ENCODE measurements around the gene ADCYAP1R1.
A peak's percentile ranks its signal among the peaks of the same experiment; 100 is the strongest.

The ADCYAP1R1 gene

GRCh38 chr7:31107106-31108090 lies 55.3 kb downstream of the ADCYAP1R1 start:
- DNase-seq = no peak

- DNase-seq = no peak
Measured at GRCh38 chr7:31108097-31108657, 56.1 kb downstream of the ADCYAP1R1 start.

- DNase-seq = no peak
Measured at GRCh38 chr7:31109751-31110150, 57.6 kb downstream of the ADCYAP1R1 start.

GRCh38 chr7:31110331-31111108 lies 58.4 kb downstream of the ADCYAP1R1 start:
- DNase-seq = no peak

GRCh38 chr7:31111109-31111451 lies 59.0 kb downstream of the ADCYAP1R1 start:
- no peak for DNase-seq

- no peak for DNase-seq
Measured at GRCh38 chr7:31113660-31114059, 61.6 kb downstream of the ADCYAP1R1 start.

- DNase-seq = no peak
Measured at GRCh38 chr7:31114593-31115343, 62.7 kb downstream of the ADCYAP1R1 start.

GRCh38 chr7:31116615-31117014 lies 64.5 kb downstream of the ADCYAP1R1 start:
- DNase-seq = no peak

GRCh38 chr7:31119249-31119648 lies 67.1 kb downstream of the ADCYAP1R1 start:
- DNase-seq = no peak

GRCh38 chr7:31120800-31121513 lies 68.8 kb downstream of the ADCYAP1R1 start:
- DNase-seq = no peak

- DNase-seq = no peak
Measured at GRCh38 chr7:31121601-31122000, 69.5 kb downstream of the ADCYAP1R1 start.

- peak; percentile 33 for DNase-seq
Measured at GRCh38 chr7:31122649-31123058, 70.5 kb downstream of the ADCYAP1R1 start.

- no peak for DNase-seq
Measured at GRCh38 chr7:31123321-31123720, 71.2 kb downstream of the ADCYAP1R1 start.

- DNase-seq = no peak
Measured at GRCh38 chr7:31123726-31124125, 71.6 kb downstream of the ADCYAP1R1 start.

GRCh38 chr7:31125171-31125570 lies 73.1 kb downstream of the ADCYAP1R1 start:
- DNase-seq = no peak

GRCh38 chr7:31126976-31127375 lies 74.9 kb downstream of the ADCYAP1R1 start:
- DNase-seq = no peak

GRCh38 chr7:31129067-31129466 lies 77.0 kb downstream of the ADCYAP1R1 start:
- no peak for DNase-seq

- DNase-seq = no peak
Measured at GRCh38 chr7:31133497-31133896, 81.4 kb downstream of the ADCYAP1R1 start.

- peak; percentile 39 for DNase-seq
Measured at GRCh38 chr7:31134246-31135188, 82.4 kb downstream of the ADCYAP1R1 start.

- DNase-seq = no peak
Measured at GRCh38 chr7:31137234-31137633, 85.1 kb downstream of the ADCYAP1R1 start.

GRCh38 chr7:31145339-31145738 lies 93.2 kb downstream of the ADCYAP1R1 start:
- DNase-seq = no peak

Measured in CD4-positive, alpha-beta T cell treated with Interleukin-6 for 4 hours (primary cell).